HEK293 (cell line): Measurements from ENCODE around the gene EVX1.

Source experiments
- CTCF ChIA-PET: fragments of 350-600 bp; formaldehyde crosslinking; extraction: SDS; loops from one replicate; lab custom pipeline; 2021; ENCODE audit warnings: antibody characterized with exemption; lab: Yijun Ruan, JAX
- POLR2A ChIA-PET: fragments of 300-600 bp; formaldehyde crosslinking; extraction: SDS; loops from one replicate; lab custom pipeline; 2020; ENCODE audit warnings: antibody characterized with exemption, inconsistent platforms; lab: Yijun Ruan, JAX
- H3K27ac ChIP-seq: fragments of 200-500 bp; sonication (Bioruptor generic); 2 replicates; pipeline ENCODE4 v1.5.1; 2014; ENCODE audit warnings: low read depth, low read length, control low read depth, inconsistent platforms; ENCODE audit errors: extremely low read depth
- H3K36me3 ChIP-seq, 2 experiments: fragments of 200-500 bp in 1 of 2; sonication (Bioruptor generic) in 1 of 2; 1 replicate in 1 of 2; 2 replicates in 1 of 2; pipeline ENCODE4 v1.5.1; 2014 to 2017; ENCODE audit warnings: inconsistent platforms in 2 of 2, low read length in 2 of 2; ENCODE audit not compliant: control insufficient read depth in 2 of 2, insufficient read depth in 1 of 2
- H3K4me1 ChIP-seq: fragments of 200-500 bp; sonication (Bioruptor generic); 2 replicates; pipeline ENCODE4 v1.5.1; 2014; ENCODE audit warnings: mild to moderate bottlenecking, low read length, inconsistent platforms; ENCODE audit not compliant: control insufficient read depth, insufficient read depth
- H3K4me3 ChIP-seq: 2 replicates; pipeline ENCODE4 v1.5.1; 2011; ENCODE audit warnings: low read depth, mild to moderate bottlenecking, control low read depth, low read length, moderate library complexity
- H3K9me3 ChIP-seq: fragments of 200-500 bp; sonication (Bioruptor generic); 2 replicates; pipeline ENCODE4 v1.5.1; 2014; ENCODE audit warnings: low read depth, low read length, inconsistent platforms; ENCODE audit not compliant: control insufficient read depth, insufficient read depth
- BCL11A ChIP-seq: fragments of 450-650 bp; formaldehyde crosslinking; IDR thresholded peaks from 2 replicates; pipeline ENCODE4 v1.5.1; 2016; ENCODE audit warnings: low read depth, missing biosample characterization, missing genetic modification characterization
- HOXA7 ChIP-seq: sonication (generic); formaldehyde crosslinking; IDR thresholded peaks from 2 replicates; pipeline ENCODE4 v1.8.1; 2022; ENCODE audit warnings: missing genetic modification reagents, borderline replicate concordance
- KLF8 ChIP-seq: fragments of 450-650 bp; formaldehyde crosslinking; IDR thresholded peaks from 2 replicates; pipeline ENCODE4 v1.5.1; 2016; ENCODE audit warnings: missing biosample characterization, missing genetic modification characterization
- MZF1 ChIP-seq: fragments of 450-650 bp; formaldehyde crosslinking; IDR thresholded peaks from 2 replicates; pipeline ENCODE4 v1.5.1; 2017; ENCODE audit warnings: missing biosample characterization, missing genetic modification characterization, borderline replicate concordance
- PRDM1 ChIP-seq: fragments of 450-650 bp; formaldehyde crosslinking; IDR thresholded peaks from 2 replicates; pipeline ENCODE4; 2016; ENCODE audit warnings: missing biosample characterization, missing genetic modification characterization
- PRDM6 ChIP-seq: fragments of 450-650 bp; formaldehyde crosslinking; IDR thresholded peaks from 2 replicates; pipeline ENCODE4 v1.5.1; 2017; ENCODE audit warnings: missing biosample characterization, missing genetic modification characterization
- SALL2 ChIP-seq: fragments of 450-650 bp; formaldehyde crosslinking; IDR thresholded peaks from 2 replicates; pipeline ENCODE4 v1.5.0; 2017; ENCODE audit warnings: missing biosample characterization, mild to moderate bottlenecking, missing genetic modification characterization, borderline replicate concordance
- SETDB1 ChIP-seq: IDR thresholded peaks from one replicate; pipeline ENCODE4 v1.6.1; 2017; ENCODE audit warnings: mild to moderate bottlenecking, low read length, moderate library complexity, mixed read lengths; ENCODE audit not compliant: insufficient read length
- YY1 ChIP-seq: fragments of 450-650 bp; formaldehyde crosslinking; IDR thresholded peaks from 2 replicates; pipeline ENCODE4 v1.5.1; 2018; ENCODE audit warnings: missing biosample characterization, missing genetic modification characterization
- ZNF169 ChIP-seq: fragments of 450-650 bp; formaldehyde crosslinking; IDR thresholded peaks from 2 replicates; pipeline ENCODE4 v1.5.1; 2016; ENCODE audit warnings: missing biosample characterization, missing genetic modification characterization
- ZNF24 ChIP-seq: fragments of 450-650 bp; formaldehyde crosslinking; IDR thresholded peaks from 2 replicates; pipeline ENCODE4 v1.5.1; 2016; ENCODE audit warnings: missing biosample characterization, missing genetic modification characterization
- ZNF274 ChIP-seq, 2 experiments: fragments of 200-500 bp in 1 of 2; fragments of 450-650 bp in 1 of 2; sonication (Bioruptor generic) in 1 of 2; formaldehyde crosslinking in 1 of 2; IDR thresholded peaks; 2 replicates each; pipeline versions ENCODE4 v1.5.1 to v1.6.1; 2014 to 2016; ENCODE audit warnings: borderline replicate concordance in 1 of 2, inconsistent platforms in 1 of 2, low read length in 1 of 2, missing biosample characterization in 1 of 2, missing genetic modification characterization in 1 of 2
- ZNF514 ChIP-seq: fragments of 450-650 bp; formaldehyde crosslinking; IDR thresholded peaks from 2 replicates; pipeline ENCODE4 v1.5.1; 2016; ENCODE audit warnings: missing biosample characterization, missing genetic modification characterization
- ZNF585B ChIP-seq: fragments of 450-650 bp; formaldehyde crosslinking; IDR thresholded peaks from 2 replicates; pipeline ENCODE4 v1.5.1; 2016; ENCODE audit warnings: missing biosample characterization, missing genetic modification characterization
- ZNF596 ChIP-seq: fragments of 450-650 bp; IDR thresholded peaks from 2 replicates; pipeline ENCODE4 v1.5.0; 2018; ENCODE audit warnings: missing biosample characterization, mild to moderate bottlenecking, missing genetic modification characterization, moderate library complexity
- ZNF623 ChIP-seq: fragments of 450-650 bp; formaldehyde crosslinking; IDR thresholded peaks from 2 replicates; pipeline ENCODE4 v1.5.1; 2016; ENCODE audit warnings: missing biosample characterization, missing genetic modification characterization
- ZNF843 ChIP-seq: fragments of 450-650 bp; formaldehyde crosslinking; IDR thresholded peaks from 2 replicates; pipeline ENCODE4 v1.5.1; 2016; ENCODE audit warnings: missing biosample characterization, missing genetic modification characterization
- TF ChIP-seq, protein P1 (sequence below): fragments of 450-650 bp; formaldehyde crosslinking; IDR thresholded peaks from 2 replicates; pipeline ENCODE4 v1.5.1; 2016; ENCODE audit warnings: missing biosample characterization, missing genetic modification characterization
- TF ChIP-seq, protein P2 (sequence below): fragments of 450-650 bp; formaldehyde crosslinking; IDR thresholded peaks from 2 replicates; pipeline ENCODE4; 2016; ENCODE audit warnings: missing biosample characterization, missing genetic modification characterization

The EVX1 gene

DNA sequence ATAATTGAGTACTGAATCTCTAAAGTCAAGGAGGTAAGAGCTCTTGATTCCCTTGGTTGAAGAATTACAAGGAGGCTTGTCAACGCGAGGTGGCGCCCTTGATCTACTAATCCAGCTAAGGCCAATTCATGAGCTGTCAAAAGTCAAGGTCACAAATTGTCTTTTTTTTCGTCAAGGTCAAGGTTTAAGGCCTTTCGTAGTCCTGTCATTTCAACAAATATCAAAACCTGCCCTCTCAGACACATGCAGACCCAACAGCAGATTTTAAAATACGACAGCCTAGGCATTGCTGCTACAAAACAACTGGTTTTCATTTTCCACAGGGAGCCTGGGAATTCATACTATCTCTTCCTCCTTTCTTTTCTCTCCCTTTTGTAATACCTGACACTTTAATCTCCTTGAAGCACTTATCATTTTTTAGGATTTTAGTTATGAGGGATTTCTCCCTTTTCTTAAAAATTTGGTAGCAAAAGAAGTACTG, 46.3 kb upstream of the EVX1 start (continued):
- peak; percentile 88 for TF ChIP-seq PRDM6 (tag by site-specific recombination)
- TF ChIP-seq KLF8 (tag by site-specific recombination), result 0 out of 2 replicates have a peak, but pooled peaks have one; percentile 30
- TF ChIP-seq BCL11A (tag by site-specific recombination), result peak; percentile 87
- TF ChIP-seq ZNF843 (tag by site-specific recombination), result 0 out of 2 replicates have a peak, but pooled peaks have one; percentile 15
- no peak for TF ChIP-seq ZNF596 (tag by site-specific recombination)
- TF ChIP-seq SETDB1, result no peak
- TF ChIP-seq ZNF585B (tag by site-specific recombination), result no peak
- no peak for TF ChIP-seq HOXA7 (CRISPR knock-in tag)

- H3K4me3 ChIP-seq, result peak overlapping the region; percentile 89
- CTCF ChIA-PET, result interaction anchor here (1.0 to 3.0 kb wide), 2 partner anchors 584 to 823 kb away, joined by 4 to 11 read pairs; no protein-coding TSS in a partner anchor
- peaks cover 8 to 14% of the 10 kb centered on the region in 2 experiments; a peak in 2 of 3 replicates for H3K36me3 ChIP-seq
- H3K4me1 ChIP-seq, result peaks cover 20% of the 10 kb centered on the region
- peak; percentile 51; the same call in 1 of the 2 replicates for TF ChIP-seq PRDM6 (tag by site-specific recombination)
- TF ChIP-seq ZNF169 (tag by site-specific recombination), result no peak
- peak; percentile 47; the same call in 1 of the 2 replicates for TF ChIP-seq PRDM1
- TF ChIP-seq ZNF623 (tag by site-specific recombination), result no peak
- TF ChIP-seq MZF1 (tag by site-specific recombination), result no peak
- no peak for TF ChIP-seq ZNF274 (IDR thresholded peaks at IDR 0.05; ENCODE audit: low read length)
- TF ChIP-seq ZNF274 (tag by site-specific recombination; IDR thresholded peaks at IDR 0.05; ENCODE audit: borderline replicate concordance), result no peak
- TF ChIP-seq, protein P1, sequence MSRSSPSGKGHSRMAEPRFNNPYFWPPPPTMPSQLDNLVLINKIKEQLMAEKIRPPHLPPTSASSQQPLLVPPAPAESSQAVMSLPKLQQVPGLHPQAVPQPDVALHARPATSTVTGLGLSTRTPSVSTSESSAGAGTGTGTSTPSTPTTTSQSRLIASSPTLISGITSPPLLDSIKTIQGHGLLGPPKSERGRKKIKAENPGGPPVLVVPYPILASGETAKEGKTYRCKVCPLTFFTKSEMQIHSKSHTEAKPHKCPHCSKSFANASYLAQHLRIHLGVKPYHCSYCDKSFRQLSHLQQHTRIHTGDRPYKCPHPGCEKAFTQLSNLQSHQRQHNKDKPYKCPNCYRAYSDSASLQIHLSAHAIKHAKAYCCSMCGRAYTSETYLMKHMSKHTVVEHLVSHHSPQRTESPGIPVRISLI (tag by site-specific recombination), result no peak
- no peak for TF ChIP-seq ZNF24 (tag by site-specific recombination)
- TF ChIP-seq SALL2 (tag by site-specific recombination), result no peak
- TF ChIP-seq, protein P2, sequence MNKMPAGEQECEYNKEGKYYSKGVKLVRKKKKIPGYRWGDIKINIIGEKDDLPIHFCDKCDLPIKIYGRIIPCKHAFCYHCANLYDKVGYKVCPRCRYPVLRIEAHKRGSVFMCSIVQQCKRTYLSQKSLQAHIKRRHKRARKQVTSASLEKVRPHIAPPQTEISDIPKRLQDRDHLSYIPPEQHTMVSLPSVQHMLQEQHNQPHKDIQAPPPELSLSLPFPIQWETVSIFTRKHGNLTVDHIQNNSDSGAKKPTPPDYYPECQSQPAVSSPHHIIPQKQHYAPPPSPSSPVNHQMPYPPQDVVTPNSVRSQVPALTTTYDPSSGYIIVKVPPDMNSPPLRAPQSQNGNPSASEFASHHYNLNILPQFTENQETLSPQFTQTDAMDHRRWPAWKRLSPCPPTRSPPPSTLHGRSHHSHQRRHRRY (tag by site-specific recombination), result no peak
- no peak for TF ChIP-seq YY1 (tag by site-specific recombination)
- no peak for TF ChIP-seq ZNF514 (tag by site-specific recombination)
- peak overlapping the region; percentile 92 for H3K27ac ChIP-seq
- POLR2A ChIA-PET, result interaction anchor here (3.7 kb wide), 1 partner anchor 12 kb away, joined by 36 read pairs; the partner anchor contains the start of gene HOXA11
- no peaks in the 10 kb centered on the region for H3K9me3 ChIP-seq
Observed at GRCh38 chr7:27197137-27198042, 45.2 kb upstream of the EVX1 start.
